Measurements from ENCODE around the gene CARD10. TPM values are rescaled to one million over a fixed set of nuclear protein-coding genes. Genes with fewer than 3 reads are reported as not detected.

Gene CARD10
- polyA plus RNA-seq, 1 donor from 2014 or later = 0.36 TPM

- peaks cover 31% of the 10 kb centered on the region for H3K27me3 ChIP-seq (ENCODE audit: insufficient read depth, low read depth, low read length)
- no peaks in the 10 kb centered on the region for H3K9me3 ChIP-seq (ENCODE audit: low read length)
- H4K20me1 ChIP-seq (ENCODE audit: insufficient read depth) = no peaks in the 10 kb centered on the region
- no peaks in the 10 kb centered on the region for H3K79me2 ChIP-seq (replicated peaks; ENCODE audit: insufficient read depth, low read length)
- H2AFZ ChIP-seq (ENCODE audit: low read depth, low read length) = no peak overlapping the region
- H3K4me3 ChIP-seq (ENCODE audit: low read length) = peak overlapping the region; percentile 63
- H3K27ac ChIP-seq (ENCODE audit: low read length) = no peak overlapping the region
- no peak overlapping the region for H3K9ac ChIP-seq (ENCODE audit: low read length)
- H3K4me2 ChIP-seq (ENCODE audit: low read length) = no peak overlapping the region
- H3K36me3 ChIP-seq (ENCODE audit: insufficient read depth, low read length) = no peaks in the 10 kb centered on the region
- TF ChIP-seq EP300 (conservative IDR thresholded peaks at IDR 0.05; ENCODE audit: poor library complexity, severe bottlenecking) (no peak), EZH2 (IDR thresholded peaks at IDR 0.05; ENCODE audit: borderline replicate concordance, insufficient read depth, low read length, poor library complexity, severe bottlenecking) (no peak), SMC3 (conservative IDR thresholded peaks at IDR 0.05; ENCODE audit: poor library complexity) (no peak), TAF1 (IDR thresholded peaks at IDR 0.05; ENCODE audit: low read depth) (no peak), RAD21 (conservative IDR thresholded peaks at IDR 0.05) (no peak), MXI1 (conservative IDR thresholded peaks at IDR 0.05; ENCODE audit: poor library complexity, severe bottlenecking) (no peak), CTCF (IDR thresholded peaks at IDR 0.05; ENCODE audit: poor library complexity, severe bottlenecking) (no peak), POLR2AphosphoS5 (IDR thresholded peaks at IDR 0.05) (no peak), REST (IDR thresholded peaks at IDR 0.05; ENCODE audit: borderline replicate concordance) (no peak)
- no peaks in the 10 kb centered on the region for H3F3A ChIP-seq (ENCODE audit: insufficient read depth, low read length, poor library complexity, severe bottlenecking)
- no peaks in the 10 kb centered on the region for H3K9me2 ChIP-seq (ENCODE audit: insufficient read depth, low read length)
These were observed 527 bp downstream of the CARD10 start for GRCh38 chr22:37518509-37519267.

- H3K27me3 ChIP-seq (ENCODE audit: insufficient read depth, low read depth, low read length) = peaks cover 31% of the 10 kb centered on the region
- H3K79me2 ChIP-seq (replicated peaks; ENCODE audit: insufficient read depth, low read length) = no peaks in the 10 kb centered on the region
- no peaks in the 10 kb centered on the region for H3F3A ChIP-seq (ENCODE audit: insufficient read depth, low read length, poor library complexity, severe bottlenecking)
- H3K27ac ChIP-seq (ENCODE audit: low read length) = no peak overlapping the region
- H3K4me3 ChIP-seq (ENCODE audit: low read length) = no peak overlapping the region
- H3K4me2 ChIP-seq (ENCODE audit: low read length) = no peak overlapping the region
- no peaks in the 10 kb centered on the region for H3K9me2 ChIP-seq (ENCODE audit: insufficient read depth, low read length)
- no peaks in the 10 kb centered on the region for H3K9me3 ChIP-seq (ENCODE audit: low read length)
- H3K36me3 ChIP-seq (ENCODE audit: insufficient read depth, low read length) = no peaks in the 10 kb centered on the region
- TF ChIP-seq MXI1 (conservative IDR thresholded peaks at IDR 0.05; ENCODE audit: poor library complexity, severe bottlenecking) = no peak
- no peak for TF ChIP-seq SMC3 (conservative IDR thresholded peaks at IDR 0.05; ENCODE audit: poor library complexity)
- no peak for TF ChIP-seq CTCF (IDR thresholded peaks at IDR 0.05; ENCODE audit: poor library complexity, severe bottlenecking)
- TF ChIP-seq RAD21 (conservative IDR thresholded peaks at IDR 0.05) = no peak
- TF ChIP-seq EZH2 (IDR thresholded peaks at IDR 0.05; ENCODE audit: borderline replicate concordance, insufficient read depth, low read length, poor library complexity, severe bottlenecking) = no peak
- no peak for TF ChIP-seq TAF1 (IDR thresholded peaks at IDR 0.05; ENCODE audit: low read depth)
- TF ChIP-seq REST (IDR thresholded peaks at IDR 0.05; ENCODE audit: borderline replicate concordance) = no peak
- no peak for TF ChIP-seq POLR2AphosphoS5 (IDR thresholded peaks at IDR 0.05)
- no peak for TF ChIP-seq EP300 (conservative IDR thresholded peaks at IDR 0.05; ENCODE audit: poor library complexity, severe bottlenecking)
- H4K20me1 ChIP-seq (ENCODE audit: insufficient read depth) = no peaks in the 10 kb centered on the region
- no peak overlapping the region for H3K9ac ChIP-seq (ENCODE audit: low read length)
- H2AFZ ChIP-seq (ENCODE audit: low read depth, low read length) = no peak overlapping the region
These were observed 1.3 kb downstream of the CARD10 start for GRCh38 chr22:37517826-37518450.
